GM12878 (cell line): ENCODE measurements around the gene GRAMD1B. TPM values are rescaled to one million over a fixed set of nuclear protein-coding genes. Genes with fewer than 3 reads are reported as not detected.
A peak's percentile ranks its signal among the peaks of the same experiment; 100 is the strongest.

Source experiments
- ASH2L ChIP-seq: fragments of 300-600, 200-600 bp; sonication (generic); IDR thresholded peaks from 2 replicates; pipeline ENCODE4 v1.6.1; 2017; ENCODE audit warnings: low read depth, mild to moderate bottlenecking, borderline replicate concordance
- BACH1 ChIP-seq: fragments of 450-650 bp; IDR thresholded peaks from 2 replicates; pipeline ENCODE4 v1.6.1; 2017; ENCODE audit warnings: mild to moderate bottlenecking, borderline replicate concordance
- BMI1 ChIP-seq: fragments of 450-650 bp; IDR thresholded peaks from 2 replicates; pipeline ENCODE4 v1.6.1; 2016; ENCODE audit warnings: mild to moderate bottlenecking, moderate library complexity, borderline replicate concordance
- E4F1 ChIP-seq: fragments of 450-650 bp; IDR thresholded peaks from 2 replicates; pipeline ENCODE4 v1.6.1; 2018; ENCODE audit warnings: borderline replicate concordance, mild to moderate bottlenecking; ENCODE audit not compliant: partially characterized antibody
- ELK1 ChIP-seq: IDR thresholded peaks from 2 replicates; pipeline ENCODE4 v1.6.1; 2012; ENCODE audit warnings: low read depth, low read length, improper control_type of control experiment
- EZH2 ChIP-seq: IDR thresholded peaks from 2 replicates; pipeline ENCODE4 v1.6.1; 2012; ENCODE audit warnings: low read depth, mild to moderate bottlenecking, control low read depth, inconsistent platforms, low read length, borderline replicate concordance; ENCODE audit not compliant: control insufficient read depth
- IRF3 ChIP-seq: fragments of 450-650 bp; IDR thresholded peaks from 2 replicates; pipeline ENCODE4 v1.6.1; 2014; ENCODE audit warnings: mild to moderate bottlenecking
- IRF4 ChIP-seq: IDR thresholded peaks from 2 replicates; pipeline ENCODE4 v1.6.1; 2011; ENCODE audit warnings: low read depth, low read length
- JUNB ChIP-seq: IDR thresholded peaks from 2 replicates; pipeline ENCODE4 v1.6.1; 2016; ENCODE audit warnings: antibody characterized with exemption, mild to moderate bottlenecking
- MEF2B ChIP-seq: fragments of 450-650 bp; IDR thresholded peaks from 2 replicates; pipeline ENCODE4 v1.6.1; 2018; ENCODE audit warnings: mild to moderate bottlenecking, moderate library complexity; ENCODE audit not compliant: partially characterized antibody, poor library complexity, severe bottlenecking
- NFIC ChIP-seq: IDR thresholded peaks from 2 replicates; pipeline ENCODE4 v1.6.1; 2012; ENCODE audit warnings: low read depth, mild to moderate bottlenecking, inconsistent platforms, low read length, moderate library complexity
- NFYB ChIP-seq: IDR thresholded peaks from 2 replicates; pipeline ENCODE4 v1.6.1; 2011; ENCODE audit warnings: low read depth, mild to moderate bottlenecking, low read length, improper control_type of control experiment, moderate library complexity; ENCODE audit not compliant: insufficient read depth
- NR2C2 ChIP-seq: IDR thresholded peaks from 2 replicates; pipeline ENCODE4 v1.6.1; 2011; ENCODE audit warnings: borderline replicate concordance, low read depth; ENCODE audit not compliant: control insufficient read depth, insufficient read length
- PAX8 ChIP-seq: fragments of 450-650 bp; IDR thresholded peaks from 2 replicates; pipeline ENCODE4 v1.6.1; 2017; ENCODE audit warnings: mild to moderate bottlenecking, moderate library complexity
- PKNOX1 ChIP-seq: fragments of 450-650 bp; IDR thresholded peaks from 2 replicates; pipeline ENCODE4 v1.6.1; 2016; ENCODE audit warnings: mild to moderate bottlenecking
- RBBP5 ChIP-seq: fragments of 200-600 bp; sonication (generic); conservative IDR thresholded peaks from 2 replicates; pipeline ENCODE4 v1.6.1; 2016
- REST ChIP-seq: IDR thresholded peaks from 2 replicates; pipeline ENCODE4 v1.6.1; 2012; ENCODE audit warnings: mild to moderate bottlenecking, low read depth, low read length
- SREBF1 ChIP-seq: IDR thresholded peaks from 2 replicates; pipeline ENCODE4 v1.6.1; 2012; ENCODE audit warnings: mild to moderate bottlenecking, low read length
- TCF3 ChIP-seq: IDR thresholded peaks from 2 replicates; pipeline ENCODE4 v1.6.1; 2012; ENCODE audit warnings: low read depth, mild to moderate bottlenecking, low read length, borderline replicate concordance; ENCODE audit not compliant: insufficient read depth
- YBX1 ChIP-seq: fragments of 450-650 bp; IDR thresholded peaks from 2 replicates; pipeline ENCODE4 v1.6.1; 2016; ENCODE audit warnings: antibody characterized with exemption
- ZBED1 ChIP-seq: IDR thresholded peaks from 2 replicates; pipeline ENCODE4 v1.6.1; 2016; ENCODE audit warnings: borderline replicate concordance
- polyA plus RNA-seq, 11 experiments: library from polyadenylated mRNA; depleted of rRNA in 4 of 11; unstranded in 6 of 11; stranded (reverse) in 5 of 11; fragments of >200 nt; fragmentation: Nextera tagmentation in 4 of 11; fragmentation: Illumina TruSeq in 1 of 11; extraction: Ambion mirVana in 4 of 11; extraction: Trizol in 1 of 11; gene quantifications; 1 replicate in 1 of 11; 2 replicates in 10 of 11; pipeline versions ENCODE4 v1.2.1 to v1.2.3, GENCODE V29; 2011 to 2016; ENCODE audit warnings: inconsistent platforms in 2 of 11, missing spikeins in 2 of 11, low read depth in 1 of 11
- total RNA-seq, 4 experiments: library from RNA; depleted of rRNA in 3 of 4; stranded (reverse); fragments of >200 nt in 3 of 4; fragmentation: Illumina TruSeq in 1 of 4; extraction: Trizol in 1 of 4; gene quantifications; 2 replicates each; pipeline versions ENCODE4 v1.2.1 to v1.2.3, GENCODE V29; 2013 to 2021

GRAMD1B gene
- total and polyA plus RNA-seq, 10 of the 15 experiments (the other 5 are each of a cell fraction or from before 2014, with no cell fraction given): 1.9 to 49.1 (median 26.9) TPM

- TF ChIP-seq PAX8 (no peak), NFIC (peak; percentile 84), REST (no peak), PKNOX1 (0 out of 2 replicates have a peak, but pooled peaks have one; percentile 1), TCF3 (0 out of 2 replicates have a peak, but pooled peaks have one; percentile 21), BMI1 (no peak; the same call in 1 of the 2 replicates), ASH2L (no peak), NR2C2 (no peak), JUNB (peak; percentile 64), BACH1 (no peak), EZH2 (no peak), IRF3 (no peak), RBBP5 (no peak), ZBED1 (peak; percentile 7; the same call in 1 of the 2 replicates), NFYB (no peak), SREBF1 (peak; percentile 77), IRF4 (no peak), E4F1 (no peak), YBX1 (no peak), ELK1 (peak; percentile 44), MEF2B (peak; percentile 73)
Measured at GRCh38 chr11:123479048-123479837, 49.2 kb downstream of the GRAMD1B start (continued).
